ENCODE data around the gene PBX3.

Gene PBX3

DNA sequence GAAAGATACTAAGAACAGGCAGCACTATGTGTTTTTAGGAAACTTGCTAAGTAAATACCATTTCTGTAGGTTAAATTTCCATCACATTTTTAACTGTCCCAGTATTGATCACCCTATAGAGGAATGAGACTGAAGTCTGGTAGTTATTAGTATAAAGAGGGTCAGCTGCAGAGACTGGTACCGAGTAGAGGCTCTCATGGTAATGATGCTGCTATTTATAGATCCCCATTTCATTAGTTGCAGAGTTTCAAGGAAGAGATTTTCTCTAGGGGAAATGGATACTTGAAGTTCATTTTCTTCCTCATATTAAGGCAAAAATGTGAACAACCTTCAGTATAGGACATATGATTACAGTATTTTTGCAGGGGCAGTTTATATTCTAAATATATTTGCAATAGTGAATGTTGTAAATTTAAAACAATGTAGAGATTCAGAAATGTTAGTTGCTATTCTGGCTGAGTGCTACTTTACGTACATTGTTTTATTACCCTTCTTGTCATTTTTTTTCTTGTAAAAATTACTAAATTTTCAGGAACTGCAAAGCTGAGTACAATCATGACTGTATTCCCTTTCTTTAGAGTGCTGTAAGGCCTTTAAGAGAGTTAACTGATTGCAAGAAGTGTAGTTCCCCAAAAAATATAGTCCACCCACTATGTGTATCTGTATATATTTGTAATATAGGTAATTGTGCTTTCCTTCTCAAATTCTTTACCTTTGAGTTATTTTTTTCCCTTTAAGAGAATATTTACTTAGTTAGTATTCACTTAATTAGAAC is 14.7 kb downstream of the PBX3 start:
- Histone ChIP-seq H3K56ac (ENCODE audit: low read length) (no peak overlapping the region), H2AK5ac (ENCODE audit: low read length) (no peak overlapping the region), H3K27me3 (ENCODE audit: insufficient read depth, low read length, poor library complexity) (no peaks in the 10 kb centered on the region), H4K8ac (ENCODE audit: low read depth, low read length) (no peak overlapping the region), H3K4ac (ENCODE audit: low read depth, low read length) (no peak overlapping the region), H3K4me1 (ENCODE audit: control insufficient read depth, low read depth, low read length) (peaks cover 8% of the 10 kb centered on the region), H3K23ac (ENCODE audit: low read length) (no peak overlapping the region), H3K18ac (ENCODE audit: low read length) (no peak overlapping the region), H2BK5ac (ENCODE audit: low read length) (no peak overlapping the region), H3K9ac (ENCODE audit: low read length) (no peak overlapping the region), H3K4me3 (ENCODE audit: low read length) (no peak overlapping the region), H3K27ac (ENCODE audit: low read depth, low read length) (no peak overlapping the region), H2BK120ac (ENCODE audit: low read depth, low read length) (no peak overlapping the region), H4K5ac (ENCODE audit: low read length) (no peak overlapping the region), H3K79me2 (ENCODE audit: control insufficient read depth, insufficient read depth, low read length) (peaks cover 6% of the 10 kb centered on the region), H3K4me2 (ENCODE audit: low read length) (no peak overlapping the region), H3K79me1 (ENCODE audit: low read length) (peaks cover 3% of the 10 kb centered on the region), H3K36me3 (ENCODE audit: control insufficient read depth, insufficient read depth, low read length) (no peaks in the 10 kb centered on the region), H2BK15ac (replicated peaks; ENCODE audit: low read depth) (no peak overlapping the region)
- DNase-seq = no peak
- WGBS (ENCODE audit: extremely low coverage, insufficient coverage, low lambda C conversion rate) = no CpG with 5 or more reads among the region's 2 CpGs

DNA sequence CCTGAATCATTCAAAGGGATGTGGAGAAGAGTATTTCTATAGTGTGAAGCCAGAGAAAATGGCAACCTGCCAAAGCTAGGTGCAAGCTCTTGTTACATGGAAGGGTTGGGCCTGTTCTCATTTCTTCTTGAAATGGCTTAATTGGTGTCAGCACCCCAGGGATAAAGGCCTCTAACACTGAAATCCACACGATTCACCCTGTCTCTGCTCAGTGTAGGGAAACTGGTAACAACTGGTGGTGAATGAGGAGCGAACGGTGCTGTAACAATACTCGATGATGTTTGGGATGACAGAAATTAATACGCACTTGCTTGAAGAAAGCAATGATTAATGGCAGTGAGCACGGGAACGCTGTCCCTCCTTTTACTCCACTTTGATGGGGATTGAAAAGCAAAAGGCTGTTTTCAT is 16.2 kb downstream of the PBX3 start:
- Histone ChIP-seq H3K9ac (ENCODE audit: low read length) (no peak overlapping the region), H3K4me1 (ENCODE audit: control insufficient read depth, low read depth, low read length) (peaks cover 8% of the 10 kb centered on the region), H3K18ac (ENCODE audit: low read length) (no peak overlapping the region)

DNA sequence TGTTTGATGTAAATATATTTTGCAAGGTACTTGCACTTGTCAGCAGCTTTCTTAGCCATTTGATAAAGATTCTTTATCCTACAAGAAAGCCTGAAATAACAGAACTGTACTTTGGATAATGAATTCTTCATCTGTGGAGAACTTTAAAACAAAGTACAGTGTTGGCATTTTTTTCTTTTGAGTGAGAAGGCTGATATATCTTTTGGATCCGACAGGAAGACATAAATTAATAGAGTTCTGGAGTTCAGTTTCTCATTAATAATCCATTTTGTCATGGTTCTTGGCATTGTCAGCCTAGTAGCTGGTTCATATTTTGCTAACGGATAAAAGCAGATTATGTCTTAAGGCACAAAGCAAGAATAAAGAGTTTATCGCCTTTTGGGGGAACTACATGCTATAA is 17.0 kb downstream of the PBX3 start:
- no peak overlapping the region for H3K4me3 ChIP-seq (ENCODE audit: low read length)
- no peak overlapping the region for H2BK120ac ChIP-seq (ENCODE audit: low read depth, low read length)
- DNase-seq = no peak
- H3K27me3 ChIP-seq (ENCODE audit: insufficient read depth, low read length, poor library complexity) = no peaks in the 10 kb centered on the region
- H3K36me3 ChIP-seq (ENCODE audit: control insufficient read depth, insufficient read depth, low read length) = no peaks in the 10 kb centered on the region
- no peak overlapping the region for H4K8ac ChIP-seq (ENCODE audit: low read depth, low read length)
- peaks cover 6% of the 10 kb centered on the region for H3K79me2 ChIP-seq (ENCODE audit: control insufficient read depth, insufficient read depth, low read length)
- no peak overlapping the region for H2BK15ac ChIP-seq (replicated peaks; ENCODE audit: low read depth)
- no peak overlapping the region for H3K18ac ChIP-seq (ENCODE audit: low read length)
- no peak overlapping the region for H3K9ac ChIP-seq (ENCODE audit: low read length)
- WGBS (ENCODE audit: extremely low coverage, insufficient coverage, low lambda C conversion rate) = no CpG with 5 or more reads among the region's 3 CpGs
- H2BK5ac ChIP-seq (ENCODE audit: low read length) = no peak overlapping the region
- H3K27ac ChIP-seq (ENCODE audit: low read depth, low read length) = no peak overlapping the region
- H3K79me1 ChIP-seq (ENCODE audit: low read length) = peaks cover 3% of the 10 kb centered on the region
- no peak overlapping the region for H3K4ac ChIP-seq (ENCODE audit: low read depth, low read length)
- no peak overlapping the region for H3K56ac ChIP-seq (ENCODE audit: low read length)
- H2AK5ac ChIP-seq (ENCODE audit: low read length) = no peak overlapping the region
- no peak overlapping the region for H4K5ac ChIP-seq (ENCODE audit: low read length)
- H3K4me1 ChIP-seq (ENCODE audit: control insufficient read depth, low read depth, low read length) = peaks cover 6% of the 10 kb centered on the region
- H3K4me2 ChIP-seq (ENCODE audit: low read length) = no peak overlapping the region
- H3K23ac ChIP-seq (ENCODE audit: low read length) = no peak overlapping the region

More for the DNA sequence above, 16.2 kb downstream of the PBX3 start:
- Histone ChIP-seq H2BK15ac (replicated peaks; ENCODE audit: low read depth) (no peak overlapping the region), H3K79me2 (ENCODE audit: control insufficient read depth, insufficient read depth, low read length) (peaks cover 6% of the 10 kb centered on the region), H3K27me3 (ENCODE audit: insufficient read depth, low read length, poor library complexity) (no peaks in the 10 kb centered on the region), H3K79me1 (ENCODE audit: low read length) (peaks cover 3% of the 10 kb centered on the region), H3K56ac (ENCODE audit: low read length) (no peak overlapping the region), H4K8ac (ENCODE audit: low read depth, low read length) (no peak overlapping the region), H3K4me3 (ENCODE audit: low read length) (no peak overlapping the region), H3K36me3 (ENCODE audit: control insufficient read depth, insufficient read depth, low read length) (no peaks in the 10 kb centered on the region), H3K4ac (ENCODE audit: low read depth, low read length) (no peak overlapping the region), H3K4me2 (ENCODE audit: low read length) (no peak overlapping the region), H3K27ac (ENCODE audit: low read depth, low read length) (no peak overlapping the region), H2AK5ac (ENCODE audit: low read length) (no peak overlapping the region), H3K23ac (ENCODE audit: low read length) (no peak overlapping the region), H2BK5ac (ENCODE audit: low read length) (no peak overlapping the region), H4K5ac (ENCODE audit: low read length) (no peak overlapping the region), H2BK120ac (ENCODE audit: low read depth, low read length) (no peak overlapping the region)
- WGBS (ENCODE audit: extremely low coverage, insufficient coverage, low lambda C conversion rate) = no CpG with 5 or more reads among the region's 7 CpGs
- no peak for DNase-seq

DNA sequence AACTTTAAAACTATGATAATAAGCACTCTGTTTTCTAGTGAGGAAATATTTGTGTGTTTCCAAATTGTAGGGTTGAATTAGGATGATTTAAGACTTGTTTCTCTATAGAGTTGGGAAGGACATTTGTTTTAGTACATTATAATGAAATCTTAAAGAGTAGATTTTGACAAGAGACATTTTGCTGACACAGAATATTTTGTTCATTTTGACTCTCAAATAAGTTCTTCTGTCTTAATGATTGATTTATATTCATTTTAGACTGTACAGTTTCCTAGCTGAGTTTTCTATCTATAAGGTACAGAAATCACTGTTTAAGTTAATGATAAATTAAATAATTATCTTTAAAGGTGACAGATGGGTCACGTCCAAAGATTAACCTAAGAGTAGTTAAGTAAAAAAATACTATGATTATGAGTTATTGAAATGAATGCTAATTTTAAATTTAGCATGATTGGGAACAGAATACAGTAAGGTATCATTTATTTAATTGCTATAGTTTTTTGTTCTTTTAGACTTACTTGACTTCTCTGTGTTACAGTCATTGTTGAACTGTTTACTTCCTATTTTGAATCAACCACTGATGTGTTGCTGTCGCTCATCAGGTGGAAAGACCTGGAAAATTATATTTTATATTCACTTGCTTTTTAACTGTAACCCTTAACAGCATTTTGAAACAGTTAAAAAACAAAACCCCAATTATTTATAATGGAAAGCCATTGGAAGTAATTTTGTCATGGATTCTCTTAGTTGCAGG is 19.5 kb downstream of the PBX3 start:
- Histone ChIP-seq H3K4me3 (ENCODE audit: low read length) (no peak overlapping the region), H3K4ac (ENCODE audit: low read depth, low read length) (no peak overlapping the region), H2BK5ac (ENCODE audit: low read length) (no peak overlapping the region), H2BK120ac (ENCODE audit: low read depth, low read length) (no peak overlapping the region), H4K5ac (ENCODE audit: low read length) (no peak overlapping the region), H3K4me2 (ENCODE audit: low read length) (no peak overlapping the region), H3K27ac (ENCODE audit: low read depth, low read length) (no peak overlapping the region), H3K56ac (ENCODE audit: low read length) (no peak overlapping the region), H3K9ac (ENCODE audit: low read length) (no peak overlapping the region), H3K79me1 (ENCODE audit: low read length) (peaks cover 3% of the 10 kb centered on the region), H2AK5ac (ENCODE audit: low read length) (no peak overlapping the region), H3K18ac (ENCODE audit: low read length) (no peak overlapping the region), H3K23ac (ENCODE audit: low read length) (no peak overlapping the region), H2BK15ac (replicated peaks; ENCODE audit: low read depth) (no peak overlapping the region), H3K36me3 (ENCODE audit: control insufficient read depth, insufficient read depth, low read length) (no peaks in the 10 kb centered on the region), H3K79me2 (ENCODE audit: control insufficient read depth, insufficient read depth, low read length) (peaks cover 8% of the 10 kb centered on the region), H3K27me3 (ENCODE audit: insufficient read depth, low read length, poor library complexity) (no peaks in the 10 kb centered on the region), H4K8ac (ENCODE audit: low read depth, low read length) (no peak overlapping the region), H3K4me1 (ENCODE audit: control insufficient read depth, low read depth, low read length) (peaks cover 4% of the 10 kb centered on the region)
- DNase-seq = no peak
- WGBS (ENCODE audit: extremely low coverage, insufficient coverage, low lambda C conversion rate) = no CpG with 5 or more reads among the region's 2 CpGs

GRCh38 chr9:125767349-125767748 is 20.2 kb downstream of the PBX3 start:
- H3K18ac ChIP-seq (ENCODE audit: low read length) = no peak overlapping the region
- H3K4ac ChIP-seq (ENCODE audit: low read depth, low read length) = no peak overlapping the region
- H3K56ac ChIP-seq (ENCODE audit: low read length) = no peak overlapping the region
- no peak overlapping the region for H3K4me3 ChIP-seq (ENCODE audit: low read length)
- H3K4me2 ChIP-seq (ENCODE audit: low read length) = no peak overlapping the region
- no peak overlapping the region for H2BK120ac ChIP-seq (ENCODE audit: low read depth, low read length)
- peaks cover 7% of the 10 kb centered on the region for H3K79me2 ChIP-seq (ENCODE audit: control insufficient read depth, insufficient read depth, low read length)
- no peak overlapping the region for H3K9ac ChIP-seq (ENCODE audit: low read length)
- no peak for DNase-seq
- peaks cover 4% of the 10 kb centered on the region for H3K4me1 ChIP-seq (ENCODE audit: control insufficient read depth, low read depth, low read length)
- no peak overlapping the region for H4K5ac ChIP-seq (ENCODE audit: low read length)
- H3K36me3 ChIP-seq (ENCODE audit: control insufficient read depth, insufficient read depth, low read length) = no peaks in the 10 kb centered on the region
- peaks cover 3% of the 10 kb centered on the region for H3K79me1 ChIP-seq (ENCODE audit: low read length)
- H3K23ac ChIP-seq (ENCODE audit: low read length) = no peak overlapping the region
- H2BK15ac ChIP-seq (replicated peaks; ENCODE audit: low read depth) = no peak overlapping the region
- H2BK5ac ChIP-seq (ENCODE audit: low read length) = no peak overlapping the region
- H2AK5ac ChIP-seq (ENCODE audit: low read length) = no peak overlapping the region
- no peak overlapping the region for H4K8ac ChIP-seq (ENCODE audit: low read depth, low read length)
- H3K27ac ChIP-seq (ENCODE audit: low read depth, low read length) = no peak overlapping the region
- no peaks in the 10 kb centered on the region for H3K27me3 ChIP-seq (ENCODE audit: insufficient read depth, low read length, poor library complexity)
